K562 (cell line): Measurements from ENCODE around the gene SRD5A2. TPM values are rescaled to one million over a fixed set of nuclear protein-coding genes. Genes with fewer than 3 reads are reported as not detected.

Experiments used
- BRF1 ChIP-seq: IDR thresholded peaks from 3 replicates; pipeline ENCODE4 v1.6.1; 2011; ENCODE audit warnings: borderline replicate concordance, mild to moderate bottlenecking; ENCODE audit not compliant: insufficient read length; ENCODE audit errors: extremely low read depth
- CCNT2 ChIP-seq: IDR thresholded peaks from 2 replicates; pipeline ENCODE4 v1.6.1; 2011; ENCODE audit warnings: borderline replicate concordance, low read depth, mild to moderate bottlenecking, moderate library complexity, mixed read lengths, low read length; ENCODE audit not compliant: insufficient read length; ENCODE audit errors: extremely low read depth
- ELF2 ChIP-seq: fragments of 250-450 bp; sonication (Bioruptor Pico); IDR thresholded peaks from 2 replicates; pipeline ENCODE4 v1.5.0; 2021; ENCODE audit warnings: mild to moderate bottlenecking
- KHSRP ChIP-seq: fragments of 450-650 bp; IDR thresholded peaks from 2 replicates; pipeline ENCODE4 v1.6.1; 2017
- MED1 ChIP-seq: sonication (generic); formaldehyde crosslinking; IDR thresholded peaks from 2 replicates; pipeline ENCODE4 v1.8.1; 2023; ENCODE audit warnings: missing genetic modification reagents, borderline replicate concordance
- MIER1 ChIP-seq: fragments of 450-650 bp; IDR thresholded peaks from 2 replicates; pipeline ENCODE4 v1.6.1; 2016; ENCODE audit warnings: antibody characterized with exemption, mild to moderate bottlenecking, low read depth
- RBM14 ChIP-seq: fragments of 200-400 bp; formaldehyde crosslinking; IDR thresholded peaks from 2 replicates; pipeline ENCODE4 v1.6.1; 2018; ENCODE audit warnings: low read depth, mild to moderate bottlenecking, low read length, moderate library complexity, borderline replicate concordance; ENCODE audit not compliant: insufficient read depth
- RHOXF2B ChIP-seq: fragments of 250-450 bp; sonication (Bioruptor Pico); conservative IDR thresholded peaks from 2 replicates; pipeline ENCODE4 v1.5.1; 2021
- SMARCE1 ChIP-seq: fragments of 450-650 bp; IDR thresholded peaks from 2 replicates; pipeline ENCODE4 v1.7.1; 2016; ENCODE audit warnings: mild to moderate bottlenecking
- SREBF1 ChIP-seq: fragments of 150-350 bp; IDR thresholded peaks from 2 replicates; pipeline ENCODE4 v1.6.1; 2014; ENCODE audit warnings: antibody characterized with exemption, low read depth, low read length, borderline replicate concordance
- ZNF507 ChIP-seq: conservative IDR thresholded peaks from 2 replicates; pipeline ENCODE4 v1.6.1; 2017; ENCODE audit warnings: missing genetic modification characterization, missing compliant biosample characterization
- polyA plus RNA-seq, 8 experiments: library from polyadenylated mRNA; depleted of rRNA in 4 of 8; stranded (reverse) in 5 of 8; unstranded in 3 of 8; fragments of >200 nt; fragmentation: Nextera tagmentation in 2 of 8; fragmentation: Illumina TruSeq in 1 of 8; extraction: Ambion mirVana in 2 of 8; extraction: Trizol in 1 of 8; gene quantifications; 2 replicates each; pipeline versions ENCODE4 v1.2.1 to v1.2.3, GENCODE V29; 2011 to 2014; ENCODE audit warnings: inconsistent platforms in 1 of 8, missing spikeins in 1 of 8
- total RNA-seq, 7 experiments: library from RNA; depleted of rRNA in 6 of 7; stranded (reverse); fragments of >200 nt in 6 of 7; fragmentation: Illumina TruSeq in 2 of 7; extraction: Trizol in 2 of 7; gene quantifications; 2 replicates each; pipeline versions ENCODE4 v1.2.1 to v1.2.3, GENCODE V29; 2011 to 2021; ENCODE audit warnings: low replicate concordance in 1 of 7
- TF ChIP-seq, protein P1 (sequence below): fragments of 450-650 bp; IDR thresholded peaks from 2 replicates; pipeline ENCODE4 v1.6.1; 2016
- TF ChIP-seq, protein P2 (sequence below): fragments of 450-650 bp; IDR thresholded peaks from 2 replicates; pipeline ENCODE4 v1.6.1; 2016; ENCODE audit warnings: low read depth

SRD5A2 gene
- total and polyA plus RNA-seq, 9 of the 15 experiments (the other 6 are each of a cell fraction or from before 2014, with no cell fraction given): 0.03 TPM; not detected in 8

DNA sequence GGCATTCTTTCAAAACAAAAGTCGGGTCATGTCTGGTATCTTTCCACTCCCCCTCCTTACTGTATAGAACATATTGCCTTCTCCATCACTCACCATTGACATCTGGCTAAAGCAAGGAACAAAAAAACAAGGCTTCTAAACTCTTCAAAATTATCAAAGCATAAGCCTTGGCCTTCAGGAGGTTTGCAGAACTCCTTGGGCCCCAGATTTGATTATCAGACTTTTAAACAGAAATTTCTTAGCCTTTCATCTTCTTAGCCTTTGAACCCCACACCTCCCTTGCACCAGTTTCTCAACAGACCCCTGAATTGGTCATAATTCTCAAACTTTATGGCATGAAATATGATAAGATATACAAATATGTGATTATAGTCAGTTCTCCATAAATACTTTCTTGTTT, 106.4 kb downstream of the SRD5A2 start (continued):
- TF ChIP-seq, protein P1, sequence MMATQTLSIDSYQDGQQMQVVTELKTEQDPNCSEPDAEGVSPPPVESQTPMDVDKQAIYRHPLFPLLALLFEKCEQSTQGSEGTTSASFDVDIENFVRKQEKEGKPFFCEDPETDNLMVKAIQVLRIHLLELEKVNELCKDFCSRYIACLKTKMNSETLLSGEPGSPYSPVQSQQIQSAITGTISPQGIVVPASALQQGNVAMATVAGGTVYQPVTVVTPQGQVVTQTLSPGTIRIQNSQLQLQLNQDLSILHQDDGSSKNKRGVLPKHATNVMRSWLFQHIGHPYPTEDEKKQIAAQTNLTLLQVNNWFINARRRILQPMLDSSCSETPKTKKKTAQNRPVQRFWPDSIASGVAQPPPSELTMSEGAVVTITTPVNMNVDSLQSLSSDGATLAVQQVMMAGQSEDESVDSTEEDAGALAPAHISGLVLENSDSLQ: no peak
- TF ChIP-seq BRF1 (no peak), SREBF1 (no peak), ELF2 (CRISPR knock-in tag) (no peak), SMARCE1 (no peak), RBM14 (no peak), MED1 (CRISPR knock-in tag) (no peak), MIER1 (no peak), RHOXF2B (no peak), ZNF507 (tag) (no peak), KHSRP (no peak), CCNT2 (no peak)
- TF ChIP-seq, protein P2, sequence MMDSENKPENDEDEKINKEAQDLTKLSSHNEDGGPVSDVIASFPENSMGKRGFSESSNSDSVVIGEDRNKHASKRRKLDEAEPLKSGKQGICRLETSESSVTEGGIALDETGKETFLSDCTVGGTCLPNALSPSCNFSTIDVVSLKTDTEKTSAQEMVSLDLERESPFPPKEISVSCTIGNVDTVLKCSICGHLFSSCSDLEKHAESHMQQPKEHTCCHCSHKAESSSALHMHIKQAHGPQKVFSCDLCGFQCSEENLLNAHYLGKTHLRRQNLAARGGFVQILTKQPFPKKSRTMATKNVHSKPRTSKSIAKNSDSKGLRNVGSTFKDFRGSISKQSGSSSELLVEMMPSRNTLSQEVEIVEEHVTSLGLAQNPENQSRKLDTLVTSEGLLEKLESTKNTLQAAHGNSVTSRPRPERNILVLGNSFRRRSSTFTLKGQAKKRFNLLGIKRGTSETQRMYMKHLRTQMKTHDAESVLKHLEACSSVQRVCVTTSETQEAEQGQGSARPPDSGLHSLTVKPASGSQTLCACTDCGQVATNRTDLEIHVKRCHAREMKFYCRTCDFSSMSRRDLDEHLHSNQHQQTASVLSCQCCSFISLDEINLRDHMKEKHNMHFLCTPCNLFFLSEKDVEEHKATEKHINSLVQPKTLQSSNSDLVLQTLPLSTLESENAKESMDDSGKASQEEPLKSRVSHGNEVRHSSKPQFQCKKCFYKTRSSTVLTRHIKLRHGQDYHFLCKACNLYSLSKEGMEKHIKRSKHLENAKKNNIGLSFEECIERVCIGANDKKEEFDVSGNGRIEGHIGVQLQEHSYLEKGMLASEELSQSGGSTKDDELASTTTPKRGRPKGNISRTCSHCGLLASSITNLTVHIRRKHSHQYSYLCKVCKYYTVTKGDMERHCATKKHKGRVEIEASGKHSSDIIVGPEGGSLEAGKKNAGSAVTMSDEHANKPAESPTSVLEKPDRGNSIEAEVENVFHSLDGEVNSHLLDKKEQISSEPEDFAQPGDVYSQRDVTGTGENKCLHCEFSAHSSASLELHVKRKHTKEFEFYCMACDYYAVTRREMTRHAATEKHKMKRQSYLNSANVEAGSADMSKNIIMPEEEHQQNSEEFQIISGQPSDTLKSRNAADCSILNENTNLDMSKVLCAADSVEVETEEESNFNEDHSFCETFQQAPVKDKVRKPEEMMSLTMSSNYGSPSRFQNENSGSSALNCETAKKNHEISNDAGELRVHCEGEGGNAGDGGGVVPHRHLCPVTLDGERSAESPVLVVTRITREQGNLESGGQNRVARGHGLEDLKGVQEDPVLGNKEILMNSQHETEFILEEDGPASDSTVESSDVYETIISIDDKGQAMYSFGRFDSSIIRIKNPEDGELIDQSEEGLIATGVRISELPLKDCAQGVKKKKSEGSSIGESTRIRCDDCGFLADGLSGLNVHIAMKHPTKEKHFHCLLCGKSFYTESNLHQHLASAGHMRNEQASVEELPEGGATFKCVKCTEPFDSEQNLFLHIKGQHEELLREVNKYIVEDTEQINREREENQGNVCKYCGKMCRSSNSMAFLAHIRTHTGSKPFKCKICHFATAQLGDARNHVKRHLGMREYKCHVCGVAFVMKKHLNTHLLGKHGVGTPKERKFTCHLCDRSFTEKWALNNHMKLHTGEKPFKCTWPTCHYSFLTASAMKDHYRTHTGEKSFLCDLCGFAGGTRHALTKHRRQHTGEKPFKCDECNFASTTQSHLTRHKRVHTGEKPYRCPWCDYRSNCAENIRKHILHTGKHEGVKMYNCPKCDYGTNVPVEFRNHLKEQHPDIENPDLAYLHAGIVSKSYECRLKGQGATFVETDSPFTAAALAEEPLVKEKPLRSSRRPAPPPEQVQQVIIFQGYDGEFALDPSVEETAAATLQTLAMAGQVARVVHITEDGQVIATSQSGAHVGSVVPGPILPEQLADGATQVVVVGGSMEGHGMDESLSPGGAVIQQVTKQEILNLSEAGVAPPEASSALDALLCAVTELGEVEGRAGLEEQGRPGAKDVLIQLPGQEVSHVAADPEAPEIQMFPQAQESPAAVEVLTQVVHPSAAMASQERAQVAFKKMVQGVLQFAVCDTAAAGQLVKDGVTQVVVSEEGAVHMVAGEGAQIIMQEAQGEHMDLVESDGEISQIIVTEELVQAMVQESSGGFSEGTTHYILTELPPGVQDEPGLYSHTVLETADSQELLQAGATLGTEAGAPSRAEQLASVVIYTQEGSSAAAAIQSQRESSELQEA: no peak
- TF ChIP-seq, all 486 proteins: peak for 0
